IMR-90 (cell line): ENCODE measurements around the gene RMC1. TPM values are rescaled to one million over a fixed set of nuclear protein-coding genes. Genes with fewer than 3 reads are reported as not detected.

ENCODE experiments used
- ATAC-seq: fragments of 200-7000 bp; cut with Tn5 transposase; 2 replicates; pipeline ENCODE4 v1.9.1; 2020; ENCODE audit warnings: low read depth, mild to moderate bottlenecking, moderate library complexity
- BruUV-seq: library from RNA; stranded (reverse); fragments of 400-500 nt; replicated peaks from 2 replicates; lab custom pipeline; 2021; lab: Mats Ljungman, UMichigan
- CTCF ChIA-PET: fragments of 300-600 bp; formaldehyde crosslinking; extraction: SDS; loops from one replicate; lab custom pipeline; 2021; ENCODE audit warnings: antibody characterized with exemption; lab: Yijun Ruan, JAX
- POLR2A ChIA-PET: fragments of 300-600 bp; sonication (Branson Sonifier 250); formaldehyde crosslinking; loops from one replicate; lab custom pipeline; 2022; ENCODE audit warnings: antibody characterized with exemption; ENCODE audit not compliant: unreplicated experiment; lab: Charles Lee
- DNase-seq: peaks from one replicate; pipeline ENCODE4 v3.0.0; 2013
- H2AFZ ChIP-seq: replicated peaks from 2 replicates; pipeline ENCODE3; 2013; ENCODE audit warnings: low read length, mild to moderate bottlenecking; ENCODE audit not compliant: poor library complexity
- H2AK5ac ChIP-seq: 2 replicates; pipeline ENCODE4 v1.6.1; 2013; ENCODE audit warnings: low read depth, low read length, inconsistent platforms
- H2AK9ac ChIP-seq: replicated peaks from 2 replicates; pipeline ENCODE3; 2013; ENCODE audit warnings: mild to moderate bottlenecking, low read depth, low read length, moderate library complexity; ENCODE audit not compliant: poor library complexity
- H2BK120ac ChIP-seq: 2 replicates; pipeline ENCODE4 v1.6.1; 2013; ENCODE audit warnings: low read depth, low read length, inconsistent platforms
- H2BK15ac ChIP-seq: 3 replicates; pipeline ENCODE4 v1.6.1; 2013; ENCODE audit warnings: low read depth, low read length, inconsistent platforms
- H2BK20ac ChIP-seq: 2 replicates; pipeline ENCODE4 v1.6.1; 2013; ENCODE audit warnings: low read depth, mild to moderate bottlenecking, inconsistent platforms, low read length, moderate library complexity
- H2BK5ac ChIP-seq: 2 replicates; pipeline ENCODE4 v1.6.1; 2013; ENCODE audit warnings: mild to moderate bottlenecking, low read depth, low read length, inconsistent platforms; ENCODE audit not compliant: poor library complexity, severe bottlenecking
- H3K14ac ChIP-seq: replicated peaks from 2 replicates; pipeline ENCODE4 v1.6.1; 2013; ENCODE audit warnings: low read depth, low read length, inconsistent platforms
- H3K18ac ChIP-seq: 2 replicates; pipeline ENCODE4 v1.6.1; 2013; ENCODE audit warnings: low read depth, low read length, control low read depth
- H3K23ac ChIP-seq: 2 replicates; pipeline ENCODE4 v1.6.1; 2013; ENCODE audit warnings: low read depth, low read length, inconsistent platforms
- H3K27ac ChIP-seq: 2 replicates; pipeline ENCODE4 v1.5.1; 2013; ENCODE audit warnings: mild to moderate bottlenecking, control low read depth, low read length; ENCODE audit not compliant: insufficient read depth
- H3K27me3 ChIP-seq: 2 replicates; pipeline ENCODE4 v1.6.1; 2013; ENCODE audit warnings: low read length; ENCODE audit not compliant: control insufficient read depth, insufficient read depth
- H3K36me3 ChIP-seq: 2 replicates; pipeline ENCODE4 v1.6.1; 2013; ENCODE audit warnings: low read length, mixed read lengths; ENCODE audit not compliant: control insufficient read depth, insufficient read depth
- H3K4ac ChIP-seq: 2 replicates; pipeline ENCODE4 v1.6.1; 2013; ENCODE audit warnings: low read depth, low read length, inconsistent platforms
- H3K4me1 ChIP-seq: 2 replicates; pipeline ENCODE4 v1.6.1; 2013; ENCODE audit warnings: low read length, mixed read lengths; ENCODE audit not compliant: control insufficient read depth, insufficient read depth
- H3K4me2 ChIP-seq: 2 replicates; pipeline ENCODE4 v1.6.1; 2013; ENCODE audit warnings: low read depth, mild to moderate bottlenecking, control low read depth, low read length, moderate library complexity
- H3K4me3 ChIP-seq: 2 replicates; pipeline ENCODE4 v1.5.1; 2013; ENCODE audit warnings: low read depth, mild to moderate bottlenecking, control low read depth, low read length, moderate library complexity; ENCODE audit not compliant: insufficient read depth
- H3K56ac ChIP-seq: 2 replicates; pipeline ENCODE4 v1.6.1; 2013; ENCODE audit warnings: low read length, inconsistent platforms; ENCODE audit not compliant: insufficient read depth; ENCODE audit errors: extremely low read depth
- H3K79me1 ChIP-seq, 2 experiments: 2 replicates each; pipeline ENCODE4 v1.6.1; 2013; ENCODE audit warnings: low read length in 2 of 2, inconsistent platforms in 1 of 2, low read depth in 1 of 2
- H3K9ac ChIP-seq: 2 replicates; pipeline ENCODE4 v1.6.1; 2013; ENCODE audit warnings: low read depth, low read length, control low read depth
- H3K9me1 ChIP-seq: 2 replicates; pipeline ENCODE4 v1.6.1; 2013; ENCODE audit warnings: low read length, inconsistent platforms; ENCODE audit not compliant: insufficient read depth
- H3K9me3 ChIP-seq: 2 replicates; pipeline ENCODE4 v1.6.1; 2013; ENCODE audit warnings: low read length; ENCODE audit not compliant: control insufficient read depth, insufficient read depth
- H4K20me1 ChIP-seq: 2 replicates; pipeline ENCODE4 v1.6.1; 2013; ENCODE audit warnings: low read length, inconsistent platforms; ENCODE audit not compliant: insufficient read depth
- H4K5ac ChIP-seq: 2 replicates; pipeline ENCODE4 v1.6.1; 2013; ENCODE audit warnings: mild to moderate bottlenecking, low read depth, low read length, control low read depth
- H4K8ac ChIP-seq, 2 experiments: 2 replicates each; pipeline ENCODE4 v1.6.1; 2013; ENCODE audit warnings: low read depth in 2 of 2, low read length in 2 of 2, control low read depth in 1 of 2, inconsistent platforms in 1 of 2
- H4K91ac ChIP-seq: 2 replicates; pipeline ENCODE4 v1.6.1; 2013; ENCODE audit warnings: low read depth, low read length, inconsistent platforms; ENCODE audit not compliant: insufficient read depth
- BHLHE40 ChIP-seq: fragments of 150-350 bp; IDR thresholded peaks from 2 replicates; pipeline ENCODE4 v1.6.1; 2016; ENCODE audit warnings: mild to moderate bottlenecking, low read depth, low read length
- CHD1 ChIP-seq: IDR thresholded peaks from 2 replicates; pipeline ENCODE4 v1.6.1; 2012; ENCODE audit warnings: low read depth, low read length, improper control_type of control experiment
- FOS ChIP-seq: fragments of 150-350 bp; IDR thresholded peaks from 2 replicates; pipeline ENCODE4 v1.6.1; 2016; ENCODE audit warnings: low read depth, low read length
- MXI1 ChIP-seq: IDR thresholded peaks from 2 replicates; pipeline ENCODE4 v1.6.1; 2012; ENCODE audit warnings: low read depth, mild to moderate bottlenecking, low read length, moderate library complexity, borderline replicate concordance
- POLR2A ChIP-seq: IDR thresholded peaks from 2 replicates; pipeline ENCODE4 v1.6.1; 2012; ENCODE audit warnings: mild to moderate bottlenecking, low read depth, low read length
- RAD21 ChIP-seq: IDR thresholded peaks from 2 replicates; pipeline ENCODE4 v1.6.1; 2012; ENCODE audit warnings: low read length, improper control_type of control experiment
- RFX5 ChIP-seq: IDR thresholded peaks from 2 replicates; pipeline ENCODE4 v1.8.0; 2012; ENCODE audit warnings: low read depth, mild to moderate bottlenecking, low read length, moderate library complexity
- SMC3 ChIP-seq: fragments of 150-350 bp; IDR thresholded peaks from 2 replicates; pipeline ENCODE4 v1.6.1; 2016; ENCODE audit warnings: low read depth, mild to moderate bottlenecking, antibody characterized with exemption, low read length, moderate library complexity
- WGBS, 2 experiments: methylation state at CpG; one replicate each; pipeline versions ENCODE4 v1.1.5 to v1.1.7; 2013; ENCODE audit warnings: missing lambda C conversion rate in 2 of 2; ENCODE audit not compliant: insufficient read length in 1 of 2; ENCODE audit errors: extremely low coverage in 2 of 2; 5-methylcytosine and 5-hydroxymethylcytosine counted together
- dilution Hi-C: fragments of 300-500 bp; cut with HindIII; formaldehyde crosslinking; loops from one replicate; pipeline ENCODE4 v1.14.3; 2018; ENCODE audit warnings: low sequenced_read_pairs; ENCODE audit not compliant: unreplicated experiment
- in situ Hi-C: fragments of 300-500 bp; cut with MboI; formaldehyde crosslinking; loops from 3 replicates; pipeline ENCODE4 v1.14.3; 2019; ENCODE audit warnings: low sequenced_read_pairs, inconsistent platforms, mixed read lengths
- intact Hi-C: fragments of 100-400 bp; cut with micrococcal nuclease; formaldehyde crosslinking; loops from 2 replicates; pipeline ENCODE4 v1.10.0; 2022
- polyA plus RNA-seq, 3 experiments: library from polyadenylated mRNA; depleted of rRNA; stranded (reverse); fragments of >200 nt; gene quantifications; 2 replicates each; pipeline ENCODE4 v1.2.3, GENCODE V29; 2012; ENCODE audit warnings: low replicate concordance in 1 of 3
- total RNA-seq: library from RNA; depleted of rRNA; stranded (reverse); fragments of >200 nt; gene quantifications from 2 replicates; pipeline ENCODE4 v1.2.3, GENCODE V29; 2012
- TF ChIP-seq, protein P1 (sequence below): fragments of 150-350 bp; IDR thresholded peaks from 2 replicates; pipeline ENCODE4 v1.6.1; 2016; ENCODE audit warnings: low read depth, mild to moderate bottlenecking, low read length, moderate library complexity, borderline replicate concordance
- TF ChIP-seq, protein P2 (sequence below): fragments of 150-350 bp; IDR thresholded peaks from 2 replicates; pipeline ENCODE4 v1.6.1; 2017; ENCODE audit warnings: mild to moderate bottlenecking, antibody characterized with exemption, low read length, low read depth

RMC1 gene
- total and polyA plus RNA-seq, 2 of the 4 experiments (the other 2 are of a cell fraction): 14.2 to 18.0 TPM

DNA sequence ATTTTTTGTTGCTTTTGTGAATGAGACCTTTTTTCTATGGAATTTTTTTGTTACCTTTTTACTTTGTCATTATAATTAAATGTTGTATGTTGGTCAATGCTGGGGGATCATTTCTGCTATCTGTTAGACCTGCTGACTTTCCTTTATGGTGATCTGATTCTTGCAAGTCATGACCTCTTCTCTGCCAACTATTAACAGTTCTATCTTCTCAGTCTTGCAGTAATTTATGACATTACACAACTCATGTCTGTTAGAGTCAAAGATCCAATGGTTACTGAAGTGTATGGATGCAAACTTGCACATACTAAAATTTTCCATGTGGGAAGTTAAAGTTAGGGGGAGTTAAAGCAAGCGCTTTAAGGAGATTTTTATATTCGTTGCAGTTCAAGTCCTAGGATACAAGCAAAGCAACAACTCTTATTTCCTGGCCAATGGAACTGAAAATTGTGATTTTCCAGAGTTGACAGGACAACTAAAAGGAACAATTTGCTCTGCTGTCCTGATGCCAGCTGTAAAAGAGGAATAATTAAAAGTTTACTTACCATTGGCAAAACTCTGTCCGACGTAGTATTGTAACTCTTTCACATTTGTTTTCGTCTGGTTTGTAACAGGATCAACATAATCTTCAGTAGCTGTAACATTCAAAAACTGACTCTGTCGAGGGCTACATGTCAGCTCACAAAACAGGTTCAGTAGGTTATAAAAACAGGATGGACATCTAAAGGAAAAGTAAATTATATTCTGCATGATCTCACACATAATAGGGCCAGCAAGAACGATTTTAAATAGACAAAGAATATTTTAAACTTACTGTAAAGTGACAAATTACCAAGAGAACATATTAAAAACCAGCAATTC, 65.2 kb downstream of the RMC1 start (continued):
- TF ChIP-seq, protein P1, sequence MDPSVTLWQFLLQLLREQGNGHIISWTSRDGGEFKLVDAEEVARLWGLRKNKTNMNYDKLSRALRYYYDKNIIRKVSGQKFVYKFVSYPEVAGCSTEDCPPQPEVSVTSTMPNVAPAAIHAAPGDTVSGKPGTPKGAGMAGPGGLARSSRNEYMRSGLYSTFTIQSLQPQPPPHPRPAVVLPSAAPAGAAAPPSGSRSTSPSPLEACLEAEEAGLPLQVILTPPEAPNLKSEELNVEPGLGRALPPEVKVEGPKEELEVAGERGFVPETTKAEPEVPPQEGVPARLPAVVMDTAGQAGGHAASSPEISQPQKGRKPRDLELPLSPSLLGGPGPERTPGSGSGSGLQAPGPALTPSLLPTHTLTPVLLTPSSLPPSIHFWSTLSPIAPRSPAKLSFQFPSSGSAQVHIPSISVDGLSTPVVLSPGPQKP: no peak

DNA sequence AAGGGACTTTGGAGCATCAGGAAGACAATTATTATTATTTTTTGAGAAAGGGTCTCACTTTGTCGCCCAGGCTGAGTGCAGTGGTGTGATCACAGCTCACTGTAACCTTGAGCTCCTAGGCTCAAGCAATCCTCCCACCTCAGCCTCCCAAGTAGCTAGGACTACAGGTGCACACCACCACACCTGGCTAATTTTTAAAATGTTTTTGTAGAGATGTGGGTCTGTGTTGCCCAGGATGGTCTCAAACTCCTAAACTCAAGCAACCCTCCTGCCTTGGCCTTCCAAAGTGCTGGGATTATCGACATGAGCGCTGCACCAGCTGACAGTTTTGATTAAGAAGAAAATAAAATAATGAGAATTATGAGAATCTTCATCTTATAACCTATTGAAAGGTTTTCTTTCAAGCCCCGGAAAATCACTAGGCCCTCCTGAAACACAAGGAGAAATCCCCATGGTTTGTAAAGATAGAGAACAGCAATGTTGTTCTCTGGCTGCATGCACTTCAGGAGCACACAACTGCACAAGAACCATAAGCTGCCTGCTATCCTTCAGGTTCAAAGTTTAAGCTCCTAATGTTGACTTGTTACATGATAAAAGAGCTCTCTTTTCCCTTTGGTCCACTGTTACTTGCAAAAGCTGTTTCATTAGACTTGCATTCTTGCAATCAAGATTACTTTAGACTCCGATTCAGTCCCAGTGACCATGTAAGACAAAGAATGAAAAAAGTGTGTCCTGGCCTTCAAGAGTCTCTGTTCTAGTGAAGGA, 66.2 kb downstream of the RMC1 start:
- POLR2A ChIA-PET: no interaction called here
- no CpG with 5 or more reads among the region's 5 CpGs for WGBS, 2 experiments
- no peak for ATAC-seq

More for the DNA sequence above, 66.2 kb downstream of the RMC1 start:
- Histone ChIP-seq H3K23ac (no peak overlapping the region), H3K4ac (no peak overlapping the region), H3K4me1 (peaks cover 2% of the 10 kb centered on the region; the same call in 1 of the 2 replicates), H3K9me3 (no peaks in the 10 kb centered on the region), H3K27me3 (no peaks in the 10 kb centered on the region), H3K36me3 (peaks cover 24% of the 10 kb centered on the region), H2BK120ac (no peak overlapping the region), H3K56ac (no peak overlapping the region), H3K4me2 (no peak overlapping the region), H4K5ac (no peak overlapping the region), H3K9ac (no peak overlapping the region), H2BK15ac (no peak overlapping the region), H3K9me1 (0 out of 2 replicates have a peak, but pooled peaks cover 7% of the 10 kb centered on the region), H4K8ac (no peak overlapping the region), H4K20me1 (peaks cover 18% of the 10 kb centered on the region; the same call in 1 of the 2 replicates), H4K91ac (no peak overlapping the region), H3K27ac (no peak overlapping the region), H3K14ac (no peak overlapping the region), H3K18ac (no peak overlapping the region), H3K79me1 (peaks cover 16 to 20% of the 10 kb centered on the region in 2 experiments), H3K4me3 (no peak overlapping the region), H2AFZ (no peak overlapping the region), H2AK5ac (no peak overlapping the region), H2AK9ac (no peak overlapping the region), H2BK20ac (no peak overlapping the region), H2BK5ac (no peak overlapping the region)
- BruUV-seq: no TSS peak
- TF ChIP-seq RFX5 (no peak), SMC3 (no peak), BHLHE40 (no peak), POLR2A (no peak), RAD21 (no peak), CHD1 (no peak), FOS (no peak), MXI1 (no peak)
- TF ChIP-seq, protein P2, sequence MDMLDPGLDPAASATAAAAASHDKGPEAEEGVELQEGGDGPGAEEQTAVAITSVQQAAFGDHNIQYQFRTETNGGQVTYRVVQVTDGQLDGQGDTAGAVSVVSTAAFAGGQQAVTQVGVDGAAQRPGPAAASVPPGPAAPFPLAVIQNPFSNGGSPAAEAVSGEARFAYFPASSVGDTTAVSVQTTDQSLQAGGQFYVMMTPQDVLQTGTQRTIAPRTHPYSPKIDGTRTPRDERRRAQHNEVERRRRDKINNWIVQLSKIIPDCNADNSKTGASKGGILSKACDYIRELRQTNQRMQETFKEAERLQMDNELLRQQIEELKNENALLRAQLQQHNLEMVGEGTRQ: no peak
- dilution Hi-C loops (no loop called here), intact Hi-C loops (no loop called here), in situ Hi-C loops (no loop called here)
- DNase-seq: no peak
- CTCF ChIA-PET: interaction anchor here (0.7 to 1.0 kb wide), 2 partner anchors 12 to 29 kb away, joined by 3 to 4 read pairs; no protein-coding TSS in a partner anchor
